K562 (cell line): ENCODE results near the gene HTR3E. TPM values are rescaled to one million over a fixed set of nuclear protein-coding genes. Genes with fewer than 3 reads are reported as not detected.

Experiments
- HNRNPH1 ChIP-seq: fragments of 200-400 bp; formaldehyde crosslinking; optimal IDR thresholded peaks from 2 replicates; pipeline ENCODE3; 2017; ENCODE audit warnings: low read depth, mild to moderate bottlenecking, low read length, moderate library complexity
- MGA ChIP-seq: fragments of 450-650 bp; IDR thresholded peaks from 2 replicates; pipeline ENCODE4 v1.6.1; 2016; ENCODE audit warnings: mild to moderate bottlenecking, moderate library complexity
- NFIC ChIP-seq: fragments of 450-650 bp; IDR thresholded peaks from 2 replicates; pipeline ENCODE4 v1.6.1; 2017; ENCODE audit warnings: mild to moderate bottlenecking, inconsistent platforms
- PHB2 ChIP-seq: fragments of 450-650 bp; IDR thresholded peaks from 2 replicates; pipeline ENCODE4 v1.6.1; 2017; ENCODE audit warnings: low read depth
- PHF21A ChIP-seq: fragments of 450-650 bp; IDR thresholded peaks from 2 replicates; pipeline ENCODE4 v1.6.1; 2017; ENCODE audit warnings: low read depth, borderline replicate concordance
- POLR2G ChIP-seq: fragments of 200-400 bp; formaldehyde crosslinking; IDR thresholded peaks from 2 replicates; pipeline ENCODE4 v1.6.1; 2017; ENCODE audit warnings: low read depth, mild to moderate bottlenecking, antibody characterized with exemption, low read length, moderate library complexity
- ZNF175 ChIP-seq: fragments of 200-800 bp; sonication (Bioruptor generic); IDR thresholded peaks from 2 replicates; pipeline ENCODE4 v1.6.1; 2016; ENCODE audit warnings: low read depth, mild to moderate bottlenecking, missing genetic modification characterization, missing compliant biosample characterization
- polyA plus RNA-seq, 8 experiments: library from polyadenylated mRNA; depleted of rRNA in 4 of 8; stranded (reverse) in 5 of 8; unstranded in 3 of 8; fragments of >200 nt; fragmentation: Nextera tagmentation in 2 of 8; fragmentation: Illumina TruSeq in 1 of 8; extraction: Ambion mirVana in 2 of 8; extraction: Trizol in 1 of 8; gene quantifications; 2 replicates each; pipeline versions ENCODE4 v1.2.1 to v1.2.3, GENCODE V29; 2011 to 2014; ENCODE audit warnings: inconsistent platforms in 1 of 8, missing spikeins in 1 of 8
- total RNA-seq, 7 experiments: library from RNA; depleted of rRNA in 6 of 7; stranded (reverse); fragments of >200 nt in 6 of 7; fragmentation: Illumina TruSeq in 2 of 7; extraction: Trizol in 2 of 7; gene quantifications; 2 replicates each; pipeline versions ENCODE4 v1.2.1 to v1.2.3, GENCODE V29; 2011 to 2021; ENCODE audit warnings: low replicate concordance in 1 of 7
- TF ChIP-seq, protein P1 (sequence below): fragments of 250-450 bp; sonication (Bioruptor Pico); IDR thresholded peaks from 2 replicates; pipeline ENCODE4 v1.5.0; 2021; ENCODE audit warnings: mild to moderate bottlenecking, borderline replicate concordance
- TF ChIP-seq, protein P2 (sequence below): fragments of 450-650 bp; IDR thresholded peaks from 2 replicates; pipeline ENCODE4 v1.6.1; 2017; ENCODE audit warnings: antibody characterized with exemption

HTR3E gene
- total and polyA plus RNA-seq, 9 of the 15 experiments (the other 6 are each of a cell fraction or from before 2014, with no cell fraction given): not detected

- TF ChIP-seq MGA (peak; percentile 72), HNRNPH1 (no peak), PHB2 (no peak), PHF21A (peak; percentile 49; the same call in 1 of the 2 replicates), ZNF175 (CRISPR knock-in tag) (0 out of 2 replicates have a peak, but pooled peaks have one; percentile 38), NFIC (no peak), POLR2G (peak; percentile 84)
- TF ChIP-seq, protein P1, sequence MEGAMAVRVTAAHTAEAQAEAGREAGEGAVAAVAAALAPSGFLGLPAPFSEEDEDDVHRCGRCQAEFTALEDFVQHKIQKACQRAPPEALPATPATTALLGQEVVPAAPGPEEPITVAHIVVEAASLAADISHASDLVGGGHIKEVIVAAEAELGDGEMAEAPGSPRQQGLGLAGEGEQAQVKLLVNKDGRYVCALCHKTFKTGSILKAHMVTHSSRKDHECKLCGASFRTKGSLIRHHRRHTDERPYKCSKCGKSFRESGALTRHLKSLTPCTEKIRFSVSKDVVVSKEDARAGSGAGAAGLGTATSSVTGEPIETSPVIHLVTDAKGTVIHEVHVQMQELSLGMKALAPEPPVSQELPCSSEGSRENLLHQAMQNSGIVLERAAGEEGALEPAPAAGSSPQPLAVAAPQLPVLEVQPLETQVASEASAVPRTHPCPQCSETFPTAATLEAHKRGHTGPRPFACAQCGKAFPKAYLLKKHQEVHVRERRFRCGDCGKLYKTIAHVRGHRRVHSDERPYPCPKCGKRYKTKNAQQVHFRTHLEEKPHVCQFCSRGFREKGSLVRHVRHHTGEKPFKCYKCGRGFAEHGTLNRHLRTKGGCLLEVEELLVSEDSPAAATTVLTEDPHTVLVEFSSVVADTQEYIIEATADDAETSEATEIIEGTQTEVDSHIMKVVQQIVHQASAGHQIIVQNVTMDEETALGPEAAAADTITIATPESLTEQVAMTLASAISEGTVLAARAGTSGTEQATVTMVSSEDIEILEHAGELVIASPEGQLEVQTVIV: no peak
- TF ChIP-seq, protein P2, sequence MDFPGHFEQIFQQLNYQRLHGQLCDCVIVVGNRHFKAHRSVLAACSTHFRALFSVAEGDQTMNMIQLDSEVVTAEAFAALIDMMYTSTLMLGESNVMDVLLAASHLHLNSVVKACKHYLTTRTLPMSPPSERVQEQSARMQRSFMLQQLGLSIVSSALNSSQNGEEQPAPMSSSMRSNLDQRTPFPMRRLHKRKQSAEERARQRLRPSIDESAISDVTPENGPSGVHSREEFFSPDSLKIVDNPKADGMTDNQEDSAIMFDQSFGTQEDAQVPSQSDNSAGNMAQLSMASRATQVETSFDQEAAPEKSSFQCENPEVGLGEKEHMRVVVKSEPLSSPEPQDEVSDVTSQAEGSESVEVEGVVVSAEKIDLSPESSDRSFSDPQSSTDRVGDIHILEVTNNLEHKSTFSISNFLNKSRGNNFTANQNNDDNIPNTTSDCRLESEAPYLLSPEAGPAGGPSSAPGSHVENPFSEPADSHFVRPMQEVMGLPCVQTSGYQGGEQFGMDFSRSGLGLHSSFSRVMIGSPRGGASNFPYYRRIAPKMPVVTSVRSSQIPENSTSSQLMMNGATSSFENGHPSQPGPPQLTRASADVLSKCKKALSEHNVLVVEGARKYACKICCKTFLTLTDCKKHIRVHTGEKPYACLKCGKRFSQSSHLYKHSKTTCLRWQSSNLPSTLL: peak; percentile 85
Measured at GRCh38 chr3:184154885-184155643, 58.2 kb downstream of the HTR3E start, which contains the start of gene DVL3 (continued).
